NCI-H82 treated with DMSO at 0.1 percent for 48 hours (cell line): Measurements from ENCODE around the gene RNF213.
"Not testable (repeated sequence)": the region's sequence is repeated elsewhere in the genome, so short reads cannot be mapped to it uniquely, and the experiment has no call there.

ENCODE experiments used
- DNase-seq: peaks from one replicate; lab custom pipeline; 2025; ENCODE audit not compliant: unreplicated experiment; lab: John Stamatoyannopoulos, UW

The RNF213 gene

GRCh38 chr17:80267391-80267790 lies 6.7 kb downstream of the RNF213 start:
- DNase-seq, result no peak

GRCh38 chr17:80268427-80268826 lies 7.8 kb downstream of the RNF213 start:
- no peak for DNase-seq

GRCh38 chr17:80269405-80269807 lies 8.8 kb downstream of the RNF213 start:
- no peak for DNase-seq

DNA sequence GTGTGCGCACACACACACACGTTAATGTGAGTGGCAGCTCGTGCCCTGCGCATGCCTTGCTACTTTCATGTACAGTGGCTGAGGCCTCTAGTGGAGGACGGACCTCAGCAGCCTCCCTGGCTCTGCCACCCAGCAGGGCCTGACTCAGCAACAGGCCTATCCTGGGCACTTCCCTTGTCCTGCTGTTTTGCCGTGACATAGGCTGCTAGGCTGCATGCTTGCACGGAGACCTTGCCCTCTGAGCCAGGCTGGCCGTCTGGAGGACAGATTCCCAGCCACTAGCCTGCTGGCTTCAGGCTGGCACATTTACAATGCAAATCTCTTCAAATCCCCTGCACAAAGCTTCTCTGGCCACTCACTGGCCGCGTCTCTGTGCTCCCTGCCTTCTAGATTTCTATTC lies 9.5 kb downstream of the RNF213 start:
- peak; percentile 36 for DNase-seq

GRCh38 chr17:80270836-80271235 lies 10.2 kb downstream of the RNF213 start:
- DNase-seq, result peak; percentile 38

DNA sequence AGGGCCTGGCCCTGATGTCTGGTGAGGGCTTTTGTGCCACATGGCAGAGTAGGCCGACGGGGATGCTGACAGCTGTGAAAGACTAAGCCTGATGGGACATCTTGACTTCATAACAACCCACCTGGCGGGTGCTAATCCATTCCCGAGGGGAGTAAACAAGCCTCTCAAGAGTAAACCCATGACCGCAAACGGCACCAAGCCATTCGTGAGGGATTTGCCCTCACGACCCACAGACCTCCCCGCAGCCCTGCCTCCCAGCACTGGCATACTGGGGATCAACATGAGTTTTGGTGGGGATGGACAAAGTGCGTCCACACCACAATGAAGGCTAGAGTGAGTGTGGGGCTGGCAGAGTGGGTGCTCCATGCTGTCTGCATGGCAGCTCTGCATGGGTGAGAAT lies 11.7 kb downstream of the RNF213 start:
- DNase-seq, result peak; percentile 78

DNA sequence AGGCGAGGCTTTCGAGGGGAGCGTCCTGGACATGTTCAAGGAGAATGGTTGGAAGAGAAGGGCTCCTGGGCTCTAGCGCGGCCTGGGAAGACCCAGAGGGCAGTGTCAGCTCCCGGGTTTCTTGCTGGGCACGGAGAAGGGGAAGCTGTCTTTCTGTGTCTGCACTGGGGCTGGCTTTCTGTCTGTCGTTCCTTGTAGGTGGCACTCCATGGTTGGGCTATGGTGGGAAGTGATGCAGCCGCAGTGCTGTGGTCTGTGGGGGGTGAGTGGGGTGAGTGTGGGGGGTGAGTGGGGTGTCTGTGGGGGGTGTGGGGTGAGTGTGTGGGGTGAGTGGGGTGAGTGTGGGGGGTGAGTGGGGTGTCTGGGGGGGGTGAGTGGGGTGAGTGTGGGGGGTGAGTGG lies 13.7 kb downstream of the RNF213 start:
- no peak for DNase-seq

DNA sequence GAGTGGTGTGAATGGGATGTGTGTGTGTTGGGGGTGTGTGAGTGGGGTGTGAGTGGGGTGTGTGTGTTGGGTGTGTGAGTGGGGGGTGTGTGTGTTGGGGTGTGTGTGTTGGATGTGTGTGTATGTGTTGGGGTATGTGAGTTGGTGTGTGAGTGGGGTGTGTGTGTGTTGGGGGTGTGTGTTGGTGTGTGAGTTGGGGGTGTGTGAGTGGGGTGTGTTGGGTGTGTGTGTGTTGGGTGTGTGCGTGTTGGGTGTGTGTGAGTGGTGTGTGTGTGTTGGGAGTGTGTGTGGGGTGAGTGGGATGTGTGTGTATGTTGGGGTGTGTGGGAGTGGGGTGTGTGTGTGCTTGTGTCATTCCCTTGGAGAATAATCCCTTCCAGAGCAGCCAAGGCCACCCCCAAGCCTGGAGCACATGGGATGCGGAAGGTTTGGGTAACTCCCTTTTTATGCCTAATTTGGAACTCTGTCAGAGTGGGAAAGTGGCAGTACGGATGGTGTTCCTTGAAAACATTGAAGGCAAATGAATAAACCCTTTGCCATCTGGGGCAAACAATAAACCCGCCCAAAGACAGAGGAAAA lies 14.3 kb downstream of the RNF213 start:
- DNase-seq, result no peak

GRCh38 chr17:80275857-80276256 lies 15.2 kb downstream of the RNF213 start:
- not testable (repeated sequence) for DNase-seq

- DNase-seq, result no peak
Observed at GRCh38 chr17:80277751-80278671, 17.4 kb downstream of the RNF213 start.

DNA sequence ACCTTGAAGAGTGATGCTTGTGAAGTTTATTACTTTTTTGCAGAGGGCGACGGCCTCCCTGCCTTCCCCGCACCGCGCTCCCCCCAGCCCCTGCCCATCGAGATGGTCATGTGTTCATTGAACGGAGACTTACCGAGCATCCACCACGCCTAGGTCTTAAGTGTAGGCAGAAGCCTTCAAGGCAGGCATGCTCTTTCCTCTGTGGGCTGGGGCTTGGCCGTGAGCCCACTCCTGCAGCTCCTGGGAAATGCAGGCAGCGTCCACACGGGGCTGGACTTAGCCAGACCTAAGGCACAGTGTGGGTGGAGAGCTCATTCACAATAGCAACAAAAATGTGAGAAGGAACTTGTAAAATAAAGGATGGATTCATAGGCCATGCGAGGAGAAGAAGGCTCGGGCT lies 19.2 kb downstream of the RNF213 start:
- no peak for DNase-seq

DNA sequence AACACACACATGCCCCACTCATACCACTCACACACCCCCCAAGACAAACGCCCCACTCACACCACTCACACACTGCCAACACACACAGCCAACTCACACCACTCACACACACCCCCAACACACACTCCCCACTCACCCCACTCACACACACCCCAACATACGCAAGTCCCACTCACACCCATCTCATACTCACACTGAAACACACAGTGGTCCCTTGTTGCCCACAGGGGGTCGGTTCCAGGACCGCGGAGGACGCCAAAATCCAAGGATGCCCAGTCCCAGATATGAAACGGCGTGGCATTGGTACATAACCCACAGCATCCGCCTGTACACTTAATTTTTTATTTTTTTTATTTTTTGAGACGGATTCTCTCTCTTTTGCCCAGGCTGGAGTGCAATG lies 20.9 kb downstream of the RNF213 start:
- no peak for DNase-seq

GRCh38 chr17:80283116-80283852 lies 22.6 kb downstream of the RNF213 start:
- DNase-seq, result no peak

- no peak for DNase-seq
Observed at GRCh38 chr17:80284631-80285030, 24.0 kb downstream of the RNF213 start.

- DNase-seq, result no peak
Observed at GRCh38 chr17:80285237-80285920, 24.7 kb downstream of the RNF213 start.

- DNase-seq, result no peak
Observed at GRCh38 chr17:80286638-80286960, 25.9 kb downstream of the RNF213 start.

GRCh38 chr17:80287038-80287437 lies 26.4 kb downstream of the RNF213 start:
- no peak for DNase-seq

DNA sequence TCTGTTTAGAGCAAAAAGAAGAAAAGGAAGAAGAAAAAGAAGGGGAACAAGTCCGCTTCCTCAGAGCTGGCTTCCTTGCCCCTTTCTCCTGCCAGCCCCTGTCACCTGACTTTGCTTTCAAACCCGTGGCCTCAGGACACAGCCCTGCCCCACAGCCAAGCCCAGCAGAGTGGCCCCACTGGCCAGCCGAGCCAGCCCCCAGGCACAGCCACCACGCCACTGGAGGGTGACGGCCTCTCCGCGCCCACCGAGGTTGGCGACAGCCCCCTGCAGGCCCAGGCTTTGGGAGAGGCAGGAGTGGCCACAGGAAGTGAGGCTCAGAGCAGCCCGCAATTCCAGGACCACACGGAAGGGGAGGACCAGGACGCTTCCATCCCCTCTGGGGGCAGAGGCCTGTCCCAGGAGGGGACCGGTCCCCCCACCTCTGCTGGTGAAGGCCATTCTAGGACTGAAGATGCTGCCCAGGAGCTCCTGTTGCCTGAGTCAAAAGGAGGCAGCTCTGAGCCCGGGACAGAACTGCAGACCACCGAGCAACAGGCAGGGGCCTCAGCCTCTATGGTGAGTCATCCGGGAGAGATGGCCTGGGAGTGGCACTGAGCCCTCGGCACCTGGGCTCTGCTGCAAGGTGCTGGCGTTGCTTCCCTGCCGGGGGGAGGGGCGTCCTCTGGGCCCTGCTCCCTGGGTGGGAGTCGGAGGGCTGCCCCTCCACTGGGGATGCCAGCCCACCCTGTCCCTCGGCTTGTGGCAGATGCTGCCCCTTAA lies 27.3 kb downstream of the RNF213 start:
- no peak for DNase-seq

DNA sequence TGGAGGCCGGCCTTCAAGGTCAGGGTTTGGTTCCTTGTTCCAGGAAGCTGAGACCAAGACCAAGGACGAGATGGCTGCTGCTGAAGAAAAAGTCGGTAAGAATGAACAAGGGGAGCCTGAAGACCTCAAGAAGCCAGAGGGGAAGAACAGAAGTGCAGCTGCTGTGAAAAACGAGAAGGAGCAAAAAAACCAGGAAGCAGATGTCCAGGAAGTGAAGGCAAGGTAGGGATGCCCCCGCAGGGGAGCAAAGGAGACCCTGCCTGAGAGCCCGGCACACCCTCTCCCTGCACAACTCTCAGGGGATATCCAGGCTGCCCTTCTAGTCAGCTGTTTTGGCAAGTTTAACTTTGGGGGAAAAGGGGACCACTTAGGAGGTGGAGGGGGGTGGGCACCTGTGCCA lies 29.0 kb downstream of the RNF213 start:
- no peak for DNase-seq

GRCh38 chr17:80290156-80290555 lies 29.5 kb downstream of the RNF213 start:
- DNase-seq, result no peak

- DNase-seq, result no peak
Observed at GRCh38 chr17:80291260-80291659, 30.6 kb downstream of the RNF213 start.
